Spinal cord (tissue), 10 donors: ENCODE measurements around the gene ACACB. TPM values are rescaled to one million over a fixed set of nuclear protein-coding genes. Genes with fewer than 3 reads are reported as not detected.
"Not testable (repeated sequence)": the region's sequence is repeated elsewhere in the genome, so short reads cannot be mapped to it uniquely, and the experiment has no call there.

ENCODE experiments used
- DNase-seq, 6 donors: peaks; one replicate each; pipeline versions ENCODE4 v3.0.0 to v3.0.0-alpha.2; 2013 to 2015; ENCODE audit warnings: low spot score in 6 of 6, low read depth in 4 of 6
- H3K27ac ChIP-seq: one replicate; pipeline ENCODE4 v1.5.1; 2013; ENCODE audit warnings: low read depth, low read length, control low read depth
- H3K27me3 ChIP-seq: one replicate; pipeline ENCODE4 v1.6.1; 2013; ENCODE audit warnings: low read length; ENCODE audit not compliant: control insufficient read depth, insufficient read depth
- H3K36me3 ChIP-seq: one replicate; pipeline ENCODE4 v1.6.1; 2013; ENCODE audit warnings: low read length; ENCODE audit not compliant: control insufficient read depth, insufficient read depth
- H3K4me1 ChIP-seq: one replicate; pipeline ENCODE4 v1.6.1; 2013; ENCODE audit warnings: low read length; ENCODE audit not compliant: control insufficient read depth, insufficient read depth
- H3K4me3 ChIP-seq: one replicate; pipeline ENCODE4 v1.5.1; 2013; ENCODE audit warnings: low read depth, low read length, control low read depth
- H3K9me3 ChIP-seq: one replicate; pipeline ENCODE4 v1.6.1; 2013; ENCODE audit warnings: low read length; ENCODE audit not compliant: control insufficient read depth, insufficient read depth
- WGBS: methylation state at CpG from one replicate; pipeline ENCODE4 v1.1.5; 2013; ENCODE audit warnings: missing lambda C conversion rate; ENCODE audit not compliant: insufficient coverage; 5-methylcytosine and 5-hydroxymethylcytosine counted together
- polyA plus RNA-seq, 2 donors: library from polyadenylated mRNA; unstranded; fragments of 120-200 nt; gene quantifications; one replicate each; pipeline ENCODE4 v1.2.1, GENCODE V29; 2013; ENCODE audit not compliant: insufficient read length in 2 of 2
- total RNA-seq, 2 donors: library from RNA; depleted of rRNA in 1 of 2; stranded (reverse); fragments of 120-200 nt in 1 of 2; fragments of >200 nt in 1 of 2; gene quantifications; one replicate each; pipeline versions ENCODE4 v1.2.3 to v1.2.4, GENCODE V29; 2013 to 2014
- donor health status: healthy.

Gene ACACB
- total and polyA plus RNA-seq, 4 donors = 8.3 to 18.6 (median 14.3) TPM

DNA sequence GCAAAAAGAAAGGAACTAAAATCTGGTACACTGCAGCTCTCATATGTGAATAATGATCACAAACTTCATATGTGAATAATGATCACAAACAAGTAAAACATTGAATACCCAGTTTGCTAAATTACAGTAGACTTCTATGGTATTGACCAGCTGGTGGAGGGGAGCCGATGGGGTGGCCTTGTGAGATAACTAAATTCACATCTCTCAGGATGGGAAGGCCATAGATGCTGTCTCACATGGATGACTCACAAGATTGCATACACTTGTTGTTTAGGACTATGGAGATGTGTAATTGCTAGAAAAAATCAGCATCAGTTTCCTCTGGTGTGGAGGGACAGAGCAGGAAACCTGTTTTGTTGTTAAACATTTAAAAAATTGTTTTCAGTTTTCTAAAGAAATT lies 49.2 kb downstream of the ACACB start:
- H3K4me3 ChIP-seq = no peak overlapping the region
- no peaks in the 10 kb centered on the region for H3K4me1 ChIP-seq
- no peak overlapping the region for H3K27ac ChIP-seq
- no peaks in the 10 kb centered on the region for H3K9me3 ChIP-seq
- no peaks in the 10 kb centered on the region for H3K27me3 ChIP-seq
- DNase-seq = no peak
- no CpG with 5 or more reads among the region's 1 CpG for WGBS
- H3K36me3 ChIP-seq = peaks cover 7% of the 10 kb centered on the region

- H3K9me3 ChIP-seq = no peaks in the 10 kb centered on the region
- H3K27ac ChIP-seq = no peak overlapping the region
- H3K36me3 ChIP-seq = peaks cover 7% of the 10 kb centered on the region
- DNase-seq = no peak
- no peaks in the 10 kb centered on the region for H3K27me3 ChIP-seq
- WGBS = 96% methylated on average over 4 of the region's 9 CpGs
- no peaks in the 10 kb centered on the region for H3K4me1 ChIP-seq
- H3K4me3 ChIP-seq = no peak overlapping the region
These were observed 50.0 kb downstream of the ACACB start for GRCh38 chr12:109166371-109166770.

DNA sequence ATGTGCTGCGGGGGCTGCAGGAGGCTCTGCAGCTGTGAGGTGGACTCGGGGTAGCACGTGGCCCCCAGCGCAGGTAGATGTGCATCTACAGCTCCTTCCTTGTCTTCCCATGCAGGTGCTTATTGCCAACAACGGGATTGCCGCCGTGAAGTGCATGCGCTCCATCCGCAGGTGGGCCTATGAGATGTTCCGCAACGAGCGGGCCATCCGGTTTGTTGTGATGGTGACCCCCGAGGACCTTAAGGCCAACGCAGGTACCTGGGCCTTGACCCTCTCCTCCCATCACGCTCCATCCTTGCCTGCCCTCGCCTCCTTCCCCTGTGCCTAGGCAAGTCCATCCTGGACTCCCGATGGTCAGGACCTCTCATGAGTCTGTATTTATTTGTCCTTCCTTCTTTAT lies 51.4 kb downstream of the ACACB start:
- H3K4me1 ChIP-seq = no peaks in the 10 kb centered on the region
- H3K27ac ChIP-seq = no peak overlapping the region
- no peaks in the 10 kb centered on the region for H3K9me3 ChIP-seq
- H3K27me3 ChIP-seq = no peaks in the 10 kb centered on the region
- 92% methylated on average over 17 of the region's 18 CpGs for WGBS
- H3K4me3 ChIP-seq = no peak overlapping the region
- no peak for DNase-seq
- H3K36me3 ChIP-seq = peaks cover 16% of the 10 kb centered on the region

- peaks cover 20% of the 10 kb centered on the region for H3K36me3 ChIP-seq
- no peaks in the 10 kb centered on the region for H3K27me3 ChIP-seq
- DNase-seq = no peak
- no peak overlapping the region for H3K4me3 ChIP-seq
- H3K4me1 ChIP-seq = no peaks in the 10 kb centered on the region
- no peak overlapping the region for H3K27ac ChIP-seq
- 100% methylated on average over 3 of the region's 3 CpGs for WGBS
- peaks cover under 1% of the 10 kb centered on the region for H3K9me3 ChIP-seq
These were observed 52.9 kb downstream of the ACACB start for GRCh38 chr12:109169262-109169661.

DNA sequence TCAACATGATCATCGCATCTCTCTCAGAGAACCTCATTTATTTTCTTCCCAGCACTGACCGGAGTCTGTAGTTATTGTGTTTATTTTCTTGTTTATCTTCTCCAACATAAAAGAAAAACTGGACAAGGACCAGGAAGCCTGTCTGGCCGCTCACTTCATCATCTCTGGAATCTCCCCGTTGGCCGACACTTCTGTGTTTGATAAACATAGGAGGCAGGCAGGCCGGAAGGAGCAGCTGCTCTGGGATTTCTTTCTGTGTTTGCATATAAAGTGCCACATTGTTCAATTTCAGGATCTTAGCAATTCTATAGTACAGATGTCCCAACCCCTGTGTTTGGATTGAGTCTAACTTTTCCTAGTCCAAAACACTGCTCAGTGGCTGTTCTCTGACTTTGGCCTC lies 53.3 kb downstream of the ACACB start:
- H3K9me3 ChIP-seq = peaks cover 2% of the 10 kb centered on the region
- no peak overlapping the region for H3K4me3 ChIP-seq
- H3K27ac ChIP-seq = no peak overlapping the region
- H3K27me3 ChIP-seq = no peaks in the 10 kb centered on the region
- no peak for DNase-seq
- no CpG with 5 or more reads among the region's 6 CpGs for WGBS
- H3K4me1 ChIP-seq = no peaks in the 10 kb centered on the region
- peaks cover 23% of the 10 kb centered on the region for H3K36me3 ChIP-seq

- DNase-seq = no peak
- Histone ChIP-seq H3K27me3 (no peaks in the 10 kb centered on the region), H3K36me3 (peaks cover 23% of the 10 kb centered on the region), H3K27ac (no peak overlapping the region), H3K9me3 (peaks cover 2% of the 10 kb centered on the region), H3K4me1 (no peaks in the 10 kb centered on the region), H3K4me3 (no peak overlapping the region)
- WGBS = 85% methylated on average over 3 of the region's 7 CpGs
These were observed 53.9 kb downstream of the ACACB start for GRCh38 chr12:109170324-109170723.

DNA sequence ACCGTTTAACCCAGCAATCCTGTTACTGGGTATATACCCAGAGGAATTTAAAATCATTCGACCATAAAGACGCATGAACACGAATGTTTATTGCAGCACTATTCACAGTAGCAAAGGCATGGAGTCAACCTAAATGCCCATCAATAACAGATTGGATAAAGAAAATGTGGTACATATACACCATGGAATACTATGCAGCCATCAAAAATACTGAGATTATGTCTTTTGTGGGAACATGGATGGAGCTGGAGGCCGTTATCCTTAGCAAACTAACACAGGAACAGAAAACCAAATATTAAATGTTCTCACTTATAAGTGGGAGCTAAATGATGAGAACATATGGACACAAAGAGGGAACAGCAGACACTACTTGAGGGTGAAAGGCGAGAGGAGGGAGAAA lies 56.4 kb downstream of the ACACB start:
- no CpG with 5 or more reads among the region's 6 CpGs for WGBS
- H3K4me1 ChIP-seq, DNase-seq, H3K9me3 ChIP-seq, H3K27ac ChIP-seq, H3K4me3 ChIP-seq, H3K27me3 ChIP-seq: not testable (repeated sequence)
- peaks cover 17% of the 10 kb centered on the region for H3K36me3 ChIP-seq

- 94% methylated on average over 12 of the region's 17 CpGs for WGBS
- Histone ChIP-seq H3K9me3 (peaks cover 2% of the 10 kb centered on the region), H3K27ac (no peak overlapping the region), H3K4me1 (no peaks in the 10 kb centered on the region), H3K4me3 (no peak overlapping the region), H3K27me3 (no peaks in the 10 kb centered on the region), H3K36me3 (peaks cover 16% of the 10 kb centered on the region)
- no peak for DNase-seq
These were observed 57.3 kb downstream of the ACACB start for GRCh38 chr12:109173443-109174240.

GRCh38 chr12:109174468-109174867 lies 58.1 kb downstream of the ACACB start:
- Histone ChIP-seq H3K4me3 (no peak overlapping the region), H3K36me3 (peaks cover 21% of the 10 kb centered on the region), H3K27ac (no peak overlapping the region), H3K27me3 (no peaks in the 10 kb centered on the region), H3K4me1 (no peaks in the 10 kb centered on the region), H3K9me3 (peaks cover 2% of the 10 kb centered on the region)
- DNase-seq = no peak
- 100% methylated on average over 1 of the region's 1 CpG for WGBS

- whole genome bisulfite sequencing = 71% methylated on average over 5 of the region's 6 CpGs
- H3K27ac ChIP-seq = no peak overlapping the region
These were observed 62.1 kb downstream of the ACACB start for GRCh38 chr12:109178532-109178931.

More at GRCh38 chr12:109178532-109178931, 62.1 kb downstream of the ACACB start:
- Histone ChIP-seq H3K36me3 (peaks cover 18% of the 10 kb centered on the region), H3K9me3 (peaks cover 2% of the 10 kb centered on the region), H3K4me3 (no peak overlapping the region), H3K4me1 (no peaks in the 10 kb centered on the region), H3K27me3 (no peaks in the 10 kb centered on the region)
- no peak for DNase-seq
